PFSK-1 (cell line): ENCODE measurements around the gene SLC25A17.

Experiments
- FOXP2 ChIP-seq: optimal IDR thresholded peaks from 2 replicates; pipeline ENCODE3; 2011; ENCODE audit warnings: borderline replicate concordance, control low read depth, inconsistent platforms; ENCODE audit not compliant: insufficient read depth; ENCODE audit errors: extremely low read length, extremely low read depth
- POLR2AphosphoS5 ChIP-seq: IDR thresholded peaks from 2 replicates; pipeline ENCODE4 v1.6.1; 2012; ENCODE audit warnings: low read depth, mild to moderate bottlenecking, control low read depth, low read length, moderate library complexity
- REST ChIP-seq, 2 experiments: IDR thresholded peaks; 2 replicates each; pipeline versions ENCODE4 v1.6.1 to v1.8.0; 2011 to 2012; ENCODE audit warnings: low read depth in 2 of 2, low read length in 2 of 2, control low read depth in 1 of 2, inconsistent platforms in 1 of 2, mild to moderate bottlenecking in 1 of 2, moderate library complexity in 1 of 2; ENCODE audit not compliant: insufficient read depth in 1 of 2
- SIN3A ChIP-seq: IDR thresholded peaks from 2 replicates; pipeline ENCODE4 v1.6.1; 2012; ENCODE audit warnings: mild to moderate bottlenecking, low read length, moderate library complexity, borderline replicate concordance; ENCODE audit not compliant: insufficient read depth
- TAF1 ChIP-seq: IDR thresholded peaks from 2 replicates; pipeline ENCODE4 v1.6.1; 2012; ENCODE audit warnings: low read length, control low read depth, borderline replicate concordance; ENCODE audit not compliant: insufficient read depth

Gene SLC25A17

GRCh38 chr22:40857309-40857855 is 38.2 kb upstream of the SLC25A17 start:
- TF ChIP-seq TAF1 (no peak), FOXP2 (no peak), REST (IDR thresholded peaks at IDR 0.05; ENCODE audit: insufficient read depth in 1 of 2, low read depth in 2 of 2, low read length in 2 of 2) (no peak), POLR2AphosphoS5 (no peak), SIN3A (no peak)

- TF ChIP-seq FOXP2 (peak; percentile 51), SIN3A (no peak), REST (IDR thresholded peaks at IDR 0.05; ENCODE audit: insufficient read depth in 1 of 2, low read depth in 2 of 2, low read length in 2 of 2) (no peak), TAF1 (peak; percentile 72; the same call in 1 of the 2 replicates), POLR2AphosphoS5 (peak; percentile 57; the same call in 1 of the 2 replicates)
These were observed 37.6 kb upstream of the SLC25A17 start, which contains the start of the genes ST13 and XPNPEP3 for GRCh38 chr22:40856513-40857308. Gene ST13 (minus strand): TSS chr22:40856639. CDS start chr22:40856540, 99 bp downstream. Gene XPNPEP3 (plus strand): TSS chr22:40857148. CDS start chr22:40857182, 34 bp downstream.

GRCh38 chr22:40855979-40856512 is 36.9 kb upstream of the SLC25A17 start:
- peak; percentile 14; the same call in 1 of the 2 replicates for TF ChIP-seq POLR2AphosphoS5
- TF ChIP-seq TAF1, result no peak

- no peak for TF ChIP-seq POLR2AphosphoS5
- TF ChIP-seq SIN3A, result 0 out of 2 replicates have a peak, but pooled peaks have one; percentile 21
- no peak for TF ChIP-seq FOXP2
These were observed 36.2 kb upstream of the SLC25A17 start for GRCh38 chr22:40855071-40855978.

- TF ChIP-seq FOXP2, result no peak
- TF ChIP-seq TAF1, result no peak
- TF ChIP-seq SIN3A, result no peak
- no peak for TF ChIP-seq POLR2AphosphoS5
- no peak for TF ChIP-seq REST (IDR thresholded peaks at IDR 0.05; ENCODE audit: insufficient read depth in 1 of 2, low read depth in 2 of 2, low read length in 2 of 2)
These were observed 34.8 kb upstream of the SLC25A17 start for GRCh38 chr22:40853961-40854360.
